Omental fat pad (tissue), 4 donors: ENCODE measurements around the gene DOCK9. TPM values are rescaled to one million over a fixed set of nuclear protein-coding genes. Genes with fewer than 3 reads are reported as not detected.

Source experiments
- ATAC-seq: fragments of 150-250 bp; one replicate; pipeline ENCODE4 v1.9.1; 2016; ENCODE audit warnings: mild to moderate bottlenecking, moderate library complexity; ENCODE audit not compliant: low FRiP score
- DNase-seq: peaks from one replicate; pipeline ENCODE4 v3.0.0-alpha.2; 2019; ENCODE audit warnings: low spot score
- CTCF ChIP-seq, 3 donors: fragments of 450-650 bp; IDR thresholded peaks; one replicate each; pipeline ENCODE4 v1.5.1; 2016 to 2017; ENCODE audit warnings: antibody characterized with exemption in 3 of 3, mild to moderate bottlenecking in 3 of 3, moderate library complexity in 2 of 3
- total RNA-seq, 4 donors: library from RNA; depleted of rRNA; stranded (reverse); fragments of >200 nt; gene quantifications; one replicate each; pipeline ENCODE4 v1.1.0, GENCODE V29; 2016

Gene DOCK9
- total RNA-seq, 4 donors from 2014 or later, result 94.4 to 364 (median 145) TPM

- no peak for TF ChIP-seq CTCF (IDR thresholded peaks at IDR 0.05)
- no peak for ATAC-seq
- no peak for DNase-seq
These were observed 100.4 kb downstream of the DOCK9 start for GRCh38 chr13:98877466-98877865.

- no peak for TF ChIP-seq CTCF (IDR thresholded peaks at IDR 0.05)
- no peak for DNase-seq
- no peak for ATAC-seq
These were observed 102.6 kb downstream of the DOCK9 start for GRCh38 chr13:98875146-98875729.

GRCh38 chr13:98874029-98874397 is 103.9 kb downstream of the DOCK9 start:
- ATAC-seq (no peak), DNase-seq (no peak)
- TF ChIP-seq CTCF (IDR thresholded peaks at IDR 0.05), result no peak

DNA sequence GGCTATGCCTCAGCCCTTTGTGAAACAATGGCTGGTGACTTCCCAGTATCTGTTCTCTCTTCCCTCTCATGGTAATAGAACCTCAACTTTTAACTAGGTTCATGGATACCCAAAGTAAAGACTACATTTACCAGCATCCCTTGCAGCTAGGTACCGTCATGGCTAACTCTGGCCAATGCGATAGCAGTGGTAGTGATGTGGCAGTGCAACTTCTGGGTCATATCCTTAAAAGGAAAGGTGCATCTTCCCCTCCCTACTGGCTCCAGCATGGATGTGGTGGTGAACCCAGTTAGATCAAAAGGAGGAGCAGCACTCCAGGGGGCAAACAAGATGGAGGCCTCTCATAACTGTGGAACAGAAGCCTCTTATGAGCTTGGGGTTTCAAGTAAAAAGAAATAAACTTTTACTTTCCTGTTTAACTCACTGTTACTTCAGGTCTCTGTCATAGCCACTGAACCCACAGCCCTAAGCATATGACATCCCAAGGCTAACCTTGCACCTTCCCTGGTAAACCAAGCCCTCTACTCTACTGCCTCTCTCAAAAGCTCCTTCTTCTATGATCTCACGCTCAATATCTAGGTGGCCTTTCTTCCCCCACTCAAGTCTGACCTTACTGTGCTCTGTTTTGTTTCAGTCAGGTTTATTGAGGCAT is 104.4 kb downstream of the DOCK9 start:
- no peak for DNase-seq
- TF ChIP-seq CTCF (IDR thresholded peaks at IDR 0.05), result no peak
- no peak for ATAC-seq

DNA sequence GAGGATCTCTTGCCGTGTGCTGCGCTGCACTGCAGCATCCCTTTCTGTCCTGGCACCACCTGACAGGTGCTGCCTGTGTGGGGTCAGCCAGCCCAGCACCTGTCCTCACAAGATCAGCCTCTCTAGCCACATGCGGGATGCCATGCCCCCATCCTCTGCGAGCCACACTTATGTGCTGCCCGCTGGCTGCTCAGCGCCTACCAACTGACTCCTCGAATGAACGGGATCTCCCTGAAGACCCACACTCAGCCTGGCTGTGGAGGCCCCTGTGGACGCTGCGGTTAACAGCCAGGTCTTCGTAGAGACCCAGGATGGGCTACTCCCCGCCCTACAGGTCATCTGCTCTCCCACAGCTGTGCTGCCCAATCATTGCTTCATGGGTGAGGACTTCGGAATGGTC is 106.1 kb downstream of the DOCK9 start:
- no peak for DNase-seq
- no peak for TF ChIP-seq CTCF (IDR thresholded peaks at IDR 0.05)
- ATAC-seq, result no peak

- TF ChIP-seq CTCF (IDR thresholded peaks at IDR 0.05), result no peak
- DNase-seq (no peak), ATAC-seq (no peak)
These were observed 108.3 kb downstream of the DOCK9 start for GRCh38 chr13:98869408-98870090.

DNA sequence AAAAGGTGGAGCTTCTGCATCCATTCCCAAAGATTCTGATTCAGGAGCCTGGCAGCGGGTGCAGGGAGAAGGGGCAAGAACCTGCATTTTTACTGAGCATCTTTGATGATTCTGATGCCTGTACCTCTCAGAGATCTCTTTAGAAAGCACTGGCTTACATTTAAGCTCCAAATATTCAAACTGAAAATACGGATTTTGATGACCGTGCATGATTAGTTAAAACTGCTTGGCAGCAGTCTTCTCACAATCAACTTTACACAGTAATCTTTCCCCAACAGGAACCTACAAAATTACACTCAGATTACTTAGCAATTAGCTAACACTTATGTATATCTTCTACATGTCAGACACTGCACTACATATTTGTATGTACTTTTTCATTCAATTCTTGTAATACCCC is 108.9 kb downstream of the DOCK9 start:
- no peak for TF ChIP-seq CTCF (IDR thresholded peaks at IDR 0.05)
- no peak for ATAC-seq
- no peak for DNase-seq
